HG02610 (cell line): ENCODE measurements around the gene PTPN14.

Source experiments
- ATAC-seq: cut with Tn5 transposase; IDR thresholded peaks from one replicate; pipeline ENCODE4 v1.9.1; 2021; ENCODE audit warnings: mild to moderate bottlenecking, moderate library complexity; ENCODE audit not compliant: unreplicated experiment

Gene PTPN14

DNA sequence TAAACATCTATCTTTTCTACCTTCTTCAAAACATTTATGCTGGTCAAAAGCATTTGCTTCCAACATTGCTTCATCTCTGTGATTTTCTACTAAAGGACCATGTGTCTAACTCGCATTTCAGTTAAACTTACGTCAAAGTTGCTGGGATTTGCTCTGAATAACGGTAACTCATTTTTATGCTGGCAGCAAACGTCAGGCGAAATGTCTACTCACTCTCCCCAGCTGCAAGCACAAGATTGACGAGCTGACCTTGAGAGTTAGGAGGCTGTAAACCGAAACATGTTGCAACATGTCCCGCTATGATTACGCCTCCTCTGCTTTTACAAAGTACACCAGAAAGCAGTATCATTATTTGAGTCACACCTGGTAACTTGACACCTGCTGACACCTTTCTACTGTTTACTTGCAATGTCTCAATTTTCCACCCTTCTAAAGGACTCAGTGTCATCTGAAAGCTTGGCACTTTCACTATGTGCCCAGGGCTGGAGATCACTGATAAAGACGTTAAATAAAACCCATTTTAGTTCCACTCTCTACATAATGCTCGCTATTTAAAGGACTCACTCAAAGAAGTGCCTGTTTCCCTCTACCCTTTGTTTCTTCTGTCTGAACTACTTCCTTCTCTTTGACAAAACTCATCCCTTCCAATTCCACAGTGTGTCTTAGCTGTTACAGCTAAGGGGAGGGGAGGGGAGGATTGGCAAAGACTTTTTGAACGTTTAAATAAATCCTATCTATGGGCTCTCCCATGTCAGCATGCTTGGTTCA lies 111.9 kb downstream of the PTPN14 start:
- ATAC-seq = peak; percentile 91

- peak; percentile 40 for ATAC-seq
These were observed 112.9 kb downstream of the PTPN14 start for GRCh38 chr1:214438530-214438929.

DNA sequence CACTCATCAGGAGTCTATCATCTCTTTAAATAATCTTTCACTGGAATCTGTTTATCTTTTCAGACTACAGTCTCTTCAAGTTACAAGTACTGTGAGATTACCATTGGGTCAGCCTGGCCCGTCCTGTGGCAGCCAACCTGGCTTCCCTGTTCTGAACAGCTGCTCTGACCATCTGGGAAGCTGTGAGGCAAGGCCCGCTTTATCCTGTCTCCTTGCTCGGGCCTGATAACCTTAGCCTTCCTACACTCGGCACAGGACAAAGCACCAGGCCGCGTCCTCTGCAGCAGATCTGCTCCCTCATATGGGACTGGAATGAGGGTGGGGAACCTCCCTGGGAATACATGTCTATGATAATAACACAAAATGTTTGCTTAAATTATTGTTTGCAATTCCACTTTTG lies 113.3 kb downstream of the PTPN14 start:
- ATAC-seq = no peak

- no peak for ATAC-seq
These were observed 115.5 kb downstream of the PTPN14 start for GRCh38 chr1:214435867-214436266.

DNA sequence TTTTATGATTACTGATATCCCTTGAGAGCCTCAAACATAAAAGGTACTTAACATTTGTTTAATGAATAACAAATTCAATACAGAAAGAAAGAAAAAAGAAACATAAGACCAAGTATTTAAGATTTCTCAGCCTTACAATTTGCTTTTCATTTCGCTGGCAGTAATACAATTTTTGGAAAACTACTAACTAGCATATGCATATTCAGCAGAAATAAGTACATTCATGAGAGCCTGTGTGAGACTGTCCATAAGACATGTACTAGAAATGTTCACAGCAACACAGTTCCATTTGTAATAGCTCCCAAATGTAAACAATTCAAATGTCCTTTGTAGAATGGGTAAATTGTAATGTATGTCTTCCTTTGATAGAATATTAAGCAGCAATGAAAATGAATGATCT lies 119.2 kb downstream of the PTPN14 start:
- ATAC-seq = no peak

DNA sequence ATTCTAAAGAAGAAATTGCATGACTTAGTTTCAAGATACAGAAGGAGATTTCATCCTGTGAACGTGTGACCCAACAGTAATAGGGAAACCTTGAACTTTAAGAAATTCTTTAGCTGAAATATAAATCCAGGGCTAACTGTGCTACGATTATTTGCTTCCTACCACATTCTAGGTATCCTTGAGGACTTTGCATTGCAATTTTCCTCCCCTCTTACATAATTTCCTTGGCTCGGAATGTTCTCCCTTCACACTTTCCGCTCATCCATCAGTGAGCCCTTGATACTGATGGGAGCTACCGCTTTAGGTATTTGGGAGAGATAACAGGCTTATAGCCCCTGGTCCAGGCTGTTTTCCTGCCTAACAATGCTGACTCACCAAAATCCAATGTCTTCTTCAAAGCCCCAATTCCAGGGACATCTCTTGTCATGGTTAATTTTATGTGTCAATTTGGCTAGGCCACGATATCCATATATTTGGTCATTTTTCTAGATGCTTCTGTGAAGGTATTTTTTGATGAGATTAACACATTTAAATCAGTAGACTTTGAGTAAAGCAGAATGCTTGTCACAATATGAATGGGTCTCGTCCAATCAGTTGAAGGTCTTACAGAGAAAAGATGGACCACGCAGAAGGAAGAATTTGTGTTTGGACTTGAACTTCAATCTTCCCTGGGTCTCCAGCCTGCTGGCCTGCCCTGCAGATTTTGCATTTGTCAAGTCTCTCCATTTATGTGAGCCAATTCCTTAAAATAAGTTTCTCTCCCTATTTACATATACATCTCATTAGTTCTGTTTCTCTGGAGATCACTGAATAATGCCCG lies 121.2 kb downstream of the PTPN14 start:
- no peak for ATAC-seq

- ATAC-seq = peak; percentile 93
These were observed 123.5 kb downstream of the PTPN14 start for GRCh38 chr1:214427871-214428277.

DNA sequence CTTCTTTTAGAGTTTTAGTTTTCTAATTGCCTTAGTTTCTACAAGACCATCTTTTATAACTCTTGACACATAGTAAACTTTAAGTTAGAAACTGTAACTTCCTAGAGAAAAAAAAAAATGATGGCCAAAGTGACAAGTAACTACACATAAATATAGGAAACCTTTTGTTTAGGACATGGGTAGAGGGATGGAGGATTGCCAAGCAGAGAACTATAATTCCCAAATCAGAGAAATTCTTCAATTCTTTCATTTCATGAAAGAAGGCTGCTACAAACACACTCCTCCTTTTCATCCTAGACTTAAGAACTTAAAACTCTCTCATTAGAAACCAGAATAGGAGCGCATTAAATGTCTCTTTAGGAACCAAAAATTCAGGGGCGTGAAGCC lies 125.0 kb downstream of the PTPN14 start:
- ATAC-seq = no peak

GRCh38 chr1:214425716-214426425 lies 125.5 kb downstream of the PTPN14 start:
- ATAC-seq = no peak

- ATAC-seq = no peak
These were observed 126.3 kb downstream of the PTPN14 start for GRCh38 chr1:214425101-214425500.

DNA sequence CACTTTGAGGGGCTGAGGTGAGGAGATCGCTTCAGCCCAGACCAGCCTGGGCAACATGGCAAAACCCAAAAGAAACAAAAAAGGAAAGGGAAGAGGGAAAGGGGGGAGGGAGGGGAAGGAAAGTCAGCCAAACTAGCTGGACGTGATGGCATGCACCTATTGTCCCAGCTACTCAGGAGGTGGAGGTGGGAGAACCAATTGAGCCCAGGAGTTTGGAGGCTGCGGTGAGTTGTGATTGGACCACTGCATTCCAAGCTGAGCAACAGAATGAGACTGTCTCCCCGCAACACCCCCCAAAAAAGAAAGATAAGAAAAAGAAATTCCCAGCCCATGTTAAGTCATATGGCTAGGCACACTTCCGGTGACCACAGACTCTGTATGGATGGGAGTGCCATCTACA lies 128.4 kb downstream of the PTPN14 start:
- no peak for ATAC-seq

GRCh38 chr1:214422137-214422671 lies 129.2 kb downstream of the PTPN14 start:
- no peak for ATAC-seq

DNA sequence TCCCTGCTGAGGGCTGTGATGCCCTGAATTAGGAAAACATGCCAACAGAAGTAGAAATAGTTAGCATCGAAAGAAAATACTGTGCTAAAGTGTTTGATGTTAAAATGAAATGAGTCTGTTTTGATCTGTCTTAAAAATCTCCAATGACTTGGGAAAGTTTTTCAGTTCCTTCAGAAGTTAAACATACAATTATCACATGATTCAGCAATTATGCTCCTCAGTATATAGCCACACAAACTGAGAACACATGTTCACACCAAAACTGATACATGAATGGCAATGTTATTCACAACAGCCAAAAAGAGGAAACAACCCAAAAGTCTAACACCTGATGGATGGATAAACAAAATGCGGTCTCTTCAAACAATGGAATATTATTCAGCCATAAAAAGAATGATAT lies 130.6 kb downstream of the PTPN14 start:
- ATAC-seq = no peak

DNA sequence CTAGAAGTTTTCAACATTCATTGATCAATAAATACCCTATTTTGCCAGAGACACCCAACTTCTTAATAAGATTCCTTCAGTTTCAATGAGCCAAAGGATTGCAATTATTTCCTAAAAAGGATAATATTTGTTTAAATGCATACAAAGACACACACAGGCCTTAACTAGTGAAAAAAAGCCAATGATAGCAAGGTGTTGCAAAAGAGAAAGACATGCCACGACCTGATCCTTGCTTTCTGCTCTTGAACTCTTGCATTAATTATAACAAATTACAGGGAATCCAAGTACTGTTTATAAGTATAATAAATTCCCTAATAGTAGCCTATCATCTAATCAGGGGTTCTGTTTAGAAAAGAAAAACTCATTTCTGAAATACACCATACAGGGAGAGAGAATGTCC lies 131.1 kb downstream of the PTPN14 start:
- ATAC-seq = no peak

- ATAC-seq = no peak
These were observed 131.8 kb downstream of the PTPN14 start for GRCh38 chr1:214419650-214420049.

GRCh38 chr1:214418391-214418790 lies 133.0 kb downstream of the PTPN14 start:
- peak; percentile 36 for ATAC-seq

DNA sequence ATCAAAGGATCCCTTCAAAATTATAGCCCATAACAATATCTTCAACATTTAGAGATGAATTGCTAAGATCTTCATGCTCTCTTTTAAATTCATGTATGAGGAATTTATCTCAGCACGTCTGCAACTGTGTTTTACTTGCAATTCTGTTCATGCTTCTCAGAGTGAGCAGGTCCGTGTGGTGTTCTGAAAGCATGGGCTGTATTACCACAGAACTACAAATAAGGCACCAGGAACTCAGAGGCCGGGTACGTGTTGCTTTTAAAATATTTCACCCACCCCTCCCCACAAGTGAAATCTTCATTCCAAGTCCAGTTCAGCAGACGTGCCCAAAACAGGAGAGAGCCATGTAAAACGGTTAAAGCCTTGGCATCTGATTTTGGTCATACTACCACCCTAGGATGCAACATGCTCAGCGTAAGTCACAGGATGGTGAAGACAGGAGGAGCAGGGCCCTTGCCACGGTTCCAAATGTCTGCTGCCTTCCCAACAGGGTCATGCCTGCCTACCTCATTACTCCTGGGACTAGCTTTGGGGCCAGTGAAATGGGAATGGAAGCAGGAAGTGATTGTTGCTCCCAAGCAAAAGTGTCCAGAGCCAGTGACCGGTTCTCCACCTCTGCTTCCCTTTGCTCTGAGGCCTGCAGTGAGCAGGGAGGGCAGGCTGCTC lies 133.7 kb downstream of the PTPN14 start:
- no peak for ATAC-seq

GRCh38 chr1:214416858-214417257 lies 134.5 kb downstream of the PTPN14 start:
- no peak for ATAC-seq

DNA sequence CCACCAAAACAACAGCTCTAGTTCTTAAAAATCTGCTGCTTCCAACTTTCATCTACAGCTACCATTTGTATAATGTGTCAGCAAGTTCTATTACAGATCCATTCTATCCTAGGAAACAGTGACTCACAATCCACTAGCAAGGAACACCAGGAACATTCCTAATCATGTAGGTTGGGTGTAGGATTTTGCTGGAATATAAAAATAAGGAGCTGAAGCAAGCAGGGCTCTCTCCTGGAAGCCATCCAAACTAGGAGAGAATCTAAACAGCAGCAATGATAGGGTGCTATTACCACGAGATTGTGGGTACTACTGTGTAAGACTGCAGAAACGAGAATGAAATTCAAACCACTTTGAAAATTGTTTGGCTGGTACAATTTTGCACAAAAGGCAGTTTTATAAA lies 135.0 kb downstream of the PTPN14 start:
- no peak for ATAC-seq

DNA sequence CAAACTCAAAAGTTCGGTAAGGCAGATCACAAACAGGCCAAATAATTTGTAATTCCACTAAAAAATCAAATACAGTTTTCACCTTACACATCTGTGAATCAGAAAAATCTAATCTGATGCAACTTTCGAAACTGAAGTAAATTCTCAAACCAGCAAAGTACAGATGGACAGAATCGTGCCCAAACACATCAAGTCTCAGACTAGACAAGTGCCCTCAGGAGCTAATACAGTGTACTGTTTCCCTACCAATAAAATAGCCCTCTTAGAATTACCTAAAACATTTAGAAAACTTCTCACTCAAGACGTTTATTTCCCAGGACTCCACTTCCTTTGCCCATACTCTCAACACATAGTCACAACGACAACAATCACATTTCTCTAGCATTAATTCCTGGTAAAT lies 136.3 kb downstream of the PTPN14 start:
- ATAC-seq = no peak

GRCh38 chr1:214414691-214415090 lies 136.7 kb downstream of the PTPN14 start:
- ATAC-seq = no peak
